HG03575 (cell line): Measurements from ENCODE around the gene TTYH3.

ENCODE experiments used
- ATAC-seq: cut with Tn5 transposase; IDR thresholded peaks from one replicate; pipeline ENCODE4 v1.9.1; 2021; ENCODE audit not compliant: unreplicated experiment, insufficient number of reproducible peaks, low FRiP score; ENCODE audit errors: extremely low read depth

TTYH3 gene

DNA sequence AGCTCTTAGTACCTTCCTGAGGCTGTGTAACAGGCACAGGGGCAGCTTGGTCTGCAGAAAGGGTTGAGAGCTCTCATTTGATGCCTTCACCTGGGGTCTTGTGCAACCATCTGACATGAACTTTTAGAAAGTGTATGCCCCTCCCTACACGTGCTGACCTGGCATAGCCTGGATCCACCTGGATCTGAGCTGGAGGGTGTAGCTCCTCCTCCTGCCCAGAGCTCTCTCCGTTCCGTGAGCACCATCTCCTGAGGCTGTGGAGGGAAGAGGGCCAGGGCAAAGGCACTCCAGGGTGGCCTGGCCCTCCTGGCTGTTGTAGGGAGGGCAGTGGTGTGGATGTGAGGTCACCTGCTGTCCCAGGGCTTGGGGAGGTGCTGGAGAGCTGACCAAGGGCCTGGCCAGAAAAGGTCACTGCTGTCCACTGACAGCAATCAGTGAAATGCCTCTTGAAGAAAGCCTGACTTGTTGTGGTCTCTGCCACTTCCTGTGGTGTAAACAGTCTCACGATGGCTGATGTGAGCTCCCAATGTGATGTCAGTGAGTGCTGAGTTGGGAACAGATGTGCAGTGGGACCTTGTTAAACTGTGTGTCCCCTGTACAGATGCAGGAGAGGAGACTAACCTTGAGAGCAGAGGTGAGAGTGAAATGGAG is 79.2 kb downstream of the TTYH3 start:
- ATAC-seq: no peak

DNA sequence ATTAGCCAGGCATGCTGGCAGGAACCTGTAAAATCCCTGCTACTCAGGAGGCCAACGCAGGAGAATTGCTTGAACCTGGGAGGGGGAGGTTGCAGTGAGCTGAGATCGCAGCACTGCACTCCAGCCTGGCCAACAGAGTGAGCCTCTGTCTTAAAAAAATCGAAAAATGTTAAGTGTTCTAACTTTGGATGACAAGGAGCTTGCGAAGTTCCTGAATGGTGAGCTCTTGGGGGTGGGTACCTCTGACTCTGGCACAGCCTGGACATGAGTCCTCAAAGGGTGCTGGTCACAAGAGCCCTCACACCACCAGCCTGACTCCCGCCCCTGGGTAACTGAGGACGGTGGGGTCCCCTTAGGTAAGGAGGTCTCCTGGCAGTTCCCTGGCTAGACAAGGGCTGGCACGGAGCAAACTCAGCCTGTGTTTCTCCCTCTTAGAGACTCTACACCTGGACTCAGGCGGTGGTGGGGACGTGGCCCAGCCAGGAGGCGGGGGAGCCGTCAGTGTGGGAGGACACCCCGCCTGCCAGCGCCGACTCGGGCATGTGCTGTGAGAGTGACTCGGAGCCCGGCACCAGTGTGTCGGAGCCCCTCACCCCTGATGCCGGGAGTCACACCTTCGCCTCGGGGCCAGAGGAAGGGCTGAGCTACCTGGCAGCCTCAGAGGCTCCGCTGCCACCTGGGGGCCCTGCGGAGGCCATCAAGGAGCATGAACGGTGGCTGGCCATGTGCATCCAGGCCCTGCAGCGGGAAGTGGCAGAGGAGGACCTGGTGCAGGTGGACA is 80.3 kb downstream of the TTYH3 start:
- no peak for ATAC-seq

DNA sequence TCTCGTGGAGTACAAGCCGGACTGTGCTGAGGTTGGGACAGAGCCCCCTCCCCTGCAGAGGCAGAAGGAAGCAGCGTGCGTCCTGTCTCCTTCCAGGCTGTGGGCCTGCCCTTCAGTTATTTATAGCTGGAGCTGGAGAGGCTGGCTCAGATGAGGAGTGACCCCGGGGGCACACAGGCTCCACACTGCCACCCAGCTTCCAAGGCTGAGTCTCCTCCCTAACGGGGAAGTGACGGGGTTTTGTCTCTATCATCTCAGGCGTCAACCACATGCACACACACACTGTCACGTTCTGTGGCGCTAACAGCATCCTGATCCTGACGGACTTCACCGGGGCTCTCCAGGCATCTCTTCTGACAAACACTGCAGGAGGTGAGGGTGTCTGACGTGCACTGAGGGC is 81.6 kb downstream of the TTYH3 start:
- ATAC-seq: no peak

DNA sequence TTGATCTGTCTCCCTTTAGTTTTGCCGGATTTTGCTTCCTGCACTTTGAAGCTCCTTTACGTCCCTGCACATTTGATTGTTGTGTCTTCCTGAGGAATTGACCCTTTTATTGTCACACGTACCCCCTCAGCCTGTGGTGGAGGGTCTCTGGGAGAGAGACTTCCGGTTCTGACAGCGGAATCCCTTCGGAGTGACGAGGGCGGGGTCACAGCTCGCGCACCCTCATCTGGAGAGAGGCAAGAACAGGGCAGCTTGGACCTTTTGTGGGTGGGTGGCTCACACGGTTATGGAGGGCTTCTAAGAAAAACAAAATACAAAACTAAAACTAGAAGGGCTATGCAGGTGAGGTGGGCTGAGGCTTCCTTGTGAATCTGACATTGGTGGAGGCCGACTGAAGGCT is 82.2 kb downstream of the TTYH3 start:
- ATAC-seq: no peak
